Liver (tissue), 9 donors: Measurements from ENCODE around the gene CAPG. TPM values are rescaled to one million over a fixed set of nuclear protein-coding genes. Genes with fewer than 3 reads are reported as not detected.

Source experiments
- DNase-seq: peaks from one replicate; pipeline ENCODE4 v3.0.0-alpha.2; 2017; ENCODE audit warnings: low spot score
- H3K27ac ChIP-seq, 2 donors: one replicate each; pipeline ENCODE4 v1.7.0; 2013; ENCODE audit warnings: inconsistent platforms in 2 of 2, low read length in 2 of 2, control low read depth in 1 of 2, low read depth in 1 of 2, mild to moderate bottlenecking in 1 of 2
- H3K27me3 ChIP-seq, 4 donors: one replicate each; pipeline versions ENCODE4 v1.6.1 to v1.7.0; 2013; ENCODE audit warnings: low read length in 3 of 4, inconsistent platforms in 1 of 4, mild to moderate bottlenecking in 1 of 4, moderate library complexity in 1 of 4; ENCODE audit not compliant: control insufficient read depth in 4 of 4, insufficient read depth in 4 of 4
- H3K36me3 ChIP-seq, 4 donors: one replicate each; pipeline versions ENCODE4 v1.6.1 to v1.7.0; 2013; ENCODE audit warnings: low read length in 3 of 4, mild to moderate bottlenecking in 3 of 4, low read depth in 1 of 4, moderate library complexity in 1 of 4; ENCODE audit not compliant: control insufficient read depth in 4 of 4, insufficient read depth in 3 of 4
- H3K4me1 ChIP-seq, 4 donors: one replicate each; pipeline versions ENCODE4 v1.6.1 to v1.7.0; 2013; ENCODE audit warnings: low read length in 3 of 4, mild to moderate bottlenecking in 3 of 4, moderate library complexity in 1 of 4; ENCODE audit not compliant: control insufficient read depth in 4 of 4, insufficient read depth in 4 of 4
- H3K4me3 ChIP-seq, 3 donors: one replicate each; pipeline versions ENCODE4 v1.6.1 to v1.7.0; 2013; ENCODE audit warnings: low read length in 3 of 3, control low read depth in 1 of 3, low read depth in 1 of 3, mild to moderate bottlenecking in 1 of 3
- H3K9ac ChIP-seq, 2 donors: one replicate each; pipeline ENCODE4 v1.7.0; 2013; ENCODE audit warnings: low read length in 2 of 2, mild to moderate bottlenecking in 2 of 2, moderate library complexity in 2 of 2, control low read depth in 1 of 2, low read depth in 1 of 2
- H3K9me3 ChIP-seq, 4 donors: one replicate each; pipeline versions ENCODE4 v1.6.1 to v1.7.0; 2013; ENCODE audit warnings: low read length in 3 of 4; ENCODE audit not compliant: control insufficient read depth in 4 of 4
- CTCF ChIP-seq: fragments of 150-350 bp; IDR thresholded peaks from 2 replicates; pipeline ENCODE4 v1.5.1; 2017; ENCODE audit warnings: improper control_type of control experiment, low read depth, low read length; ENCODE audit not compliant: missing input control
- FOXA1 ChIP-seq: IDR thresholded peaks from 2 replicates; pipeline ENCODE4 v1.6.1; 2016; ENCODE audit warnings: antibody characterized with exemption
- FOXA2 ChIP-seq: IDR thresholded peaks from 2 replicates; pipeline ENCODE4 v1.6.1; 2016; ENCODE audit warnings: antibody characterized with exemption
- GABPA ChIP-seq, 2 donors: IDR thresholded peaks in 1 of 2; conservative IDR thresholded peaks in 1 of 2; 2 replicates each; pipeline ENCODE4 v1.6.1; 2016; ENCODE audit warnings: antibody characterized with exemption in 2 of 2, mild to moderate bottlenecking in 1 of 2, moderate library complexity in 1 of 2
- HNF4A ChIP-seq, 2 donors: conservative IDR thresholded peaks; 2 replicates each; pipeline ENCODE4 v1.6.1; 2016; ENCODE audit warnings: antibody characterized with exemption in 2 of 2, mild to moderate bottlenecking in 2 of 2
- HNF4G ChIP-seq: IDR thresholded peaks from 2 replicates; pipeline ENCODE4 v1.6.1; 2016; ENCODE audit warnings: antibody characterized with exemption
- NR2F2 ChIP-seq: IDR thresholded peaks from 2 replicates; pipeline ENCODE4 v1.6.1; 2016; ENCODE audit warnings: antibody characterized with exemption
- RAD21 ChIP-seq, 2 donors: IDR thresholded peaks; 2 replicates each; pipeline ENCODE4 v1.6.1; 2016; ENCODE audit warnings: antibody characterized with exemption in 2 of 2, mild to moderate bottlenecking in 2 of 2
- REST ChIP-seq: IDR thresholded peaks from 2 replicates; pipeline ENCODE4 v1.6.1; 2016; ENCODE audit warnings: antibody characterized with exemption, mild to moderate bottlenecking
- RXRA ChIP-seq, 2 donors: IDR thresholded peaks; 2 replicates each; pipeline ENCODE4 v1.6.1; 2017 to 2018; ENCODE audit warnings: antibody characterized with exemption in 2 of 2, mild to moderate bottlenecking in 1 of 2
- SP1 ChIP-seq: IDR thresholded peaks from 2 replicates; pipeline ENCODE4 v1.6.1; 2018; ENCODE audit warnings: antibody characterized with exemption, mild to moderate bottlenecking
- YY1 ChIP-seq: IDR thresholded peaks from 2 replicates; pipeline ENCODE4 v1.6.1; 2016; ENCODE audit warnings: antibody characterized with exemption, mild to moderate bottlenecking
- ZBTB33 ChIP-seq: IDR thresholded peaks from 2 replicates; pipeline ENCODE4 v1.6.1; 2016; ENCODE audit warnings: antibody characterized with exemption
- WGBS: extraction: QIAGEN DNeasy Blood & Tissue Kit; methylation state at CpG from one replicate; pipeline ENCODE4 v1.1.7; 2013; 5-methylcytosine and 5-hydroxymethylcytosine counted together
- polyA plus RNA-seq, 2 donors: library from polyadenylated mRNA; stranded (reverse) in 1 of 2; unstranded in 1 of 2; fragments of 200-250 nt in 1 of 2; fragments of >200 nt in 1 of 2; fragmentation: Nextera tagmentation in 1 of 2; extraction: Ambion mirVana in 1 of 2; gene quantifications; one replicate each; pipeline versions ENCODE4 v1.2.1 to v1.2.3, GENCODE V29; 2013 to 2015
- total RNA-seq, 2 donors: library from RNA; depleted of rRNA; stranded (reverse); fragments of >200 nt; gene quantifications; one replicate each; pipeline ENCODE4 v1.2.3, GENCODE V29; 2014
- TF ChIP-seq, protein P1 (sequence below): IDR thresholded peaks from 2 replicates; pipeline ENCODE4 v1.6.1; 2016; ENCODE audit warnings: antibody characterized with exemption
- TF ChIP-seq, protein P2 (sequence below): IDR thresholded peaks from 2 replicates; pipeline ENCODE4 v1.6.1; 2016; ENCODE audit warnings: antibody characterized with exemption
- donor health status: healthy.
- donor health status: healthy.
- donor health status: healthy.
- donor health status: healthy.
- donor health status: healthy.

CAPG gene
- total and polyA plus RNA-seq, 4 donors = 2.7 to 19.3 (median 5.2) TPM

DNA sequence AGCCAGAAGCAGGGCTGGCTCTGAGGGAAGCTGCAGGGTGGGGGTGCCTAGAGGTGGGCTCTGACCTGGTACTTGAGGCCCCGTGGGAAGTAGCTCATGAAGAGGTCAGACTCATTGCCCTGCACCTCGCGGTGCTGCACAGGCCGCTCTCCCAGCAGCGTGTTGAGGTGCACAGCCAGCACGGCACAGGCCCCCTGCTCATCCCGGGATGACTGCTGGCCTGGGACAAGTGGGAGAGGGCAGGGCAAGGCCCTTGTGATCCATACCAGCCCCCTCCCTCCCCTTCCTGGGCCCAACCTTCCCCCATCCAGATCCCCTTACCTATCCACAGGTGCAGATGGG lies 8.7 kb downstream of the CAPG start:
- H3K4me1 ChIP-seq = peaks cover 0 to 4% (median 1%) of the 10 kb centered on the region in 4 donors
- no peaks in the 10 kb centered on the region for H3K27me3 ChIP-seq
- TF ChIP-seq RXRA (IDR thresholded peaks at IDR 0.05) (no peak), ZBTB33 (no peak), CTCF (no peak), GABPA (IDR thresholded peaks at IDR 0.05 in 1 of 2, conservative IDR thresholded peaks at IDR 0.05 in 1 of 2) (no peak), REST (no peak), HNF4G (no peak), SP1 (no peak), FOXA2 (no peak)
- TF ChIP-seq, protein P1, sequence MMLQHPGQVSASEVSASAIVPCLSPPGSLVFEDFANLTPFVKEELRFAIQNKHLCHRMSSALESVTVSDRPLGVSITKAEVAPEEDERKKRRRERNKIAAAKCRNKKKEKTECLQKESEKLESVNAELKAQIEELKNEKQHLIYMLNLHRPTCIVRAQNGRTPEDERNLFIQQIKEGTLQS = no peak
- TF ChIP-seq, protein P2, sequence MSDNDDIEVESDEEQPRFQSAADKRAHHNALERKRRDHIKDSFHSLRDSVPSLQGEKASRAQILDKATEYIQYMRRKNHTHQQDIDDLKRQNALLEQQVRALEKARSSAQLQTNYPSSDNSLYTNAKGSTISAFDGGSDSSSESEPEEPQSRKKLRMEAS = no peak
- no peak overlapping the region for H3K4me3 ChIP-seq
- no peaks in the 10 kb centered on the region for H3K9me3 ChIP-seq
- H3K27ac ChIP-seq = no peak overlapping the region
- H3K9ac ChIP-seq = no peak overlapping the region
- WGBS = 91% methylated on average over 7 of the region's 7 CpGs
- DNase-seq = no peak
- no peaks in the 10 kb centered on the region for H3K36me3 ChIP-seq

GRCh38 chr2:85400541-85401463 lies 9.4 kb downstream of the CAPG start:
- no peak overlapping the region for H3K9ac ChIP-seq
- no peak for DNase-seq
- H3K27me3 ChIP-seq = no peaks in the 10 kb centered on the region
- 87% methylated on average over 14 of the region's 14 CpGs for WGBS
- H3K36me3 ChIP-seq = no peaks in the 10 kb centered on the region
- no peak overlapping the region for H3K27ac ChIP-seq
- no peak overlapping the region for H3K4me3 ChIP-seq
- H3K4me1 ChIP-seq = peaks cover 0 to 2% (median under 1%) of the 10 kb centered on the region in 4 donors
- H3K9me3 ChIP-seq = no peaks in the 10 kb centered on the region
- TF ChIP-seq HNF4G (no peak), REST (no peak), ZBTB33 (no peak), YY1 (no peak), RAD21 (IDR thresholded peaks at IDR 0.05) (no peak), FOXA2 (no peak), HNF4A (conservative IDR thresholded peaks at IDR 0.05) (no peak), GABPA (IDR thresholded peaks at IDR 0.05 in 1 of 2, conservative IDR thresholded peaks at IDR 0.05 in 1 of 2) (no peak), FOXA1 (no peak), NR2F2 (no peak)
- TF ChIP-seq, protein P1 = no peak
- TF ChIP-seq, protein P2 = no peak
